SJCRH30 (cell line): ENCODE measurements around the gene MYOZ3. TPM values are rescaled to one million over a fixed set of nuclear protein-coding genes. Genes with fewer than 3 reads are reported as not detected.

Experiments
- DNase-seq, 2 experiments: peaks; one replicate each; pipeline ENCODE4 v3.0.0-alpha.2; 2015 to 2020
- H3K27ac ChIP-seq: fragments of 250-450 bp; sonication (Bioruptor Pico); 2 replicates; pipeline ENCODE4 v1.5.1; 2020; ENCODE audit warnings: mild to moderate bottlenecking, moderate library complexity
- H3K27me3 ChIP-seq: fragments of 250-450 bp; sonication (Bioruptor Pico); 2 replicates; pipeline ENCODE4 v1.5.1; 2020; ENCODE audit warnings: mild to moderate bottlenecking, moderate library complexity
- H3K36me3 ChIP-seq: fragments of 250-450 bp; sonication (Bioruptor Pico); 2 replicates; pipeline ENCODE4 v1.5.1; 2020; ENCODE audit warnings: mild to moderate bottlenecking, moderate library complexity
- H3K4me1 ChIP-seq: fragments of 250-450 bp; sonication (Bioruptor Pico); 2 replicates; pipeline ENCODE4 v1.5.1; 2020; ENCODE audit warnings: mild to moderate bottlenecking, moderate library complexity
- H3K4me3 ChIP-seq: fragments of 250-450 bp; sonication (Bioruptor Pico); 2 replicates; pipeline ENCODE4 v1.5.1; 2020; ENCODE audit warnings: mild to moderate bottlenecking, moderate library complexity
- H3K9me3 ChIP-seq: fragments of 250-450 bp; sonication (Bioruptor Pico); replicated peaks from 2 replicates; pipeline ENCODE4 v1.5.1; 2020; ENCODE audit warnings: mild to moderate bottlenecking, moderate library complexity
- total RNA-seq: library from RNA; depleted of rRNA; stranded (reverse); fragments of >200 nt; shearing (Covaris generic); gene quantifications from 2 replicates; pipeline ENCODE4 v1.2.3, GENCODE V29; 2014

The MYOZ3 gene
- total RNA-seq, 1 experiment from 2014 or later = 0.02 TPM

GRCh38 chr5:150636391-150637244, 24.4 kb upstream of the MYOZ3 start:
- DNase-seq = peak; percentile 55 to 64
- H3K4me3 ChIP-seq = no peak overlapping the region
- peaks cover 53% of the 10 kb centered on the region for H3K4me1 ChIP-seq
- H3K36me3 ChIP-seq = no peaks in the 10 kb centered on the region
- H3K27me3 ChIP-seq = no peaks in the 10 kb centered on the region
- peak overlapping the region; percentile 25; the same call in 1 of the 2 replicates for H3K27ac ChIP-seq
- H3K9me3 ChIP-seq = no peaks in the 10 kb centered on the region

GRCh38 chr5:150637245-150638052, 23.6 kb upstream of the MYOZ3 start:
- Histone ChIP-seq H3K4me3 (no peak overlapping the region), H3K36me3 (no peaks in the 10 kb centered on the region), H3K4me1 (peaks cover 58% of the 10 kb centered on the region), H3K27ac (peak overlapping the region; percentile 25), H3K27me3 (no peaks in the 10 kb centered on the region), H3K9me3 (no peaks in the 10 kb centered on the region)
- DNase-seq = peak; percentile 94 to 97

DNA sequence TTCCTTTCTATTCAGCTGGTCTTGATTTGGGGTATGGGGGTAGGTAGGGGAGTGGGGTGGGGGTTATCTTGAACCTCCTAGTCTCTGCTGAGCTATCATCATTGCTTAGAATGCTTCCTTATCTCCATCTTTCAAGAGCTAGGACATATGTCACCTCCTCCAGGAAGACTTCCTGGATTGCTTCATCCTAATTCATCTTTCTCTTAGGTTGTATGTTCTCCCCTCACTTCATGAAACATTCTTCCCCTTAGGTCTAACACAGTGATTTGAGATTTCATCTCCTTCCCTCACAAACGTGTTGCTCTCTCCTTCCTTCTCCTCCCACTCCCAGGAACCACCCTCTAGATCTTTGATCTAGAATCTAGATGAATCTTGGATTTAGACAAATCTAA, 23.0 kb upstream of the MYOZ3 start:
- H3K4me3 ChIP-seq = no peak overlapping the region
- H3K4me1 ChIP-seq = peaks cover 58% of the 10 kb centered on the region
- no peaks in the 10 kb centered on the region for H3K36me3 ChIP-seq
- DNase-seq = no peak
- H3K27me3 ChIP-seq = no peaks in the 10 kb centered on the region
- no peaks in the 10 kb centered on the region for H3K9me3 ChIP-seq
- peak overlapping the region; percentile 25 for H3K27ac ChIP-seq

DNA sequence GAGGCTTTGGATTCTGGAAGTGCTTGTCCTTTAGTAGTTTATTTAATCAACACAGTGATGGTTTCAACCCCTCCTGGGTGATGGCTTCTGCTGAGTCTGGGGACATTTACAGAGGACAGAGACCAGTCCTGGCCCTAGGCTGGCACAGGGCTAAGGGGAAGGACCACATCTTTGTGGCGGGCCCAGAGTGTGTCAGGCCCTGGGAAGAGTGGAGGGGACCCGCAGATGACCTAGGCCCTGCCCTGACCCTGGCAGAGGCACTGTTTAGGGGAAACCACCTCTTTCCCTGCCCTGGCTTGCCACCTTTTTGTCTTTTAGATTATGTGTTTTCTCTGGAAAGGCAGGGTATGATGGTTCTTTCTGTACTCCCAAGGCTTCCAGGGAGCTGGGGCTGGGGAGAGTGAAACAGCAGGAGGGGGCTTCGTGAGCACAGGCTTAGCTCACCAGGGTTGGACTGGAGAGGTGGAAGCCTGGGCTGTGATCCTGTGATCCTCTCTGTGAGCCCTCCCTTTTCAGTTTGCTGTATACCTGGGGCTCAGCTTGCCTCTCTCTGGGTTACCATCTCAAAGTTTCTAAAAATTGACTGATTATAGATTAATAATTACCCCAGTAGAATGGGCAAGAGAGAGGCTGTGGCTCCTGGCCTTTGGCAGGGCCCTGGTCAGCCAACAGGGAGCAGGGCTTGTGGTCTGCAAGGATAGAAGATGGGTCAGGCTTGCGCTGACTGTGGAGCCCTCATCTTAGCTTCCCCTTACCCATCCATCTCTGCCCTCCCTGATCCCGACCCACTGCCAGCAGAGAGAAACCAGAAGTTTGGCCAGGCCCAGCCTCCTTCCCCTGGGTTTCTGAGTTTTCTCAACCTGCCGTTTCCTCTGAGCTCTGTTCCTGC, 22.3 kb upstream of the MYOZ3 start:
- H3K36me3 ChIP-seq = no peaks in the 10 kb centered on the region
- H3K4me1 ChIP-seq = peaks cover 63% of the 10 kb centered on the region
- no peak overlapping the region for H3K4me3 ChIP-seq
- no peaks in the 10 kb centered on the region for H3K9me3 ChIP-seq
- H3K27ac ChIP-seq = peak overlapping the region; percentile 25; the same call in 1 of the 2 replicates
- DNase-seq = no peak
- no peaks in the 10 kb centered on the region for H3K27me3 ChIP-seq

GRCh38 chr5:150639377-150639692, 21.7 kb upstream of the MYOZ3 start:
- H3K27me3 ChIP-seq = no peaks in the 10 kb centered on the region
- DNase-seq = no peak
- H3K27ac ChIP-seq = no peak overlapping the region
- no peaks in the 10 kb centered on the region for H3K36me3 ChIP-seq
- H3K4me1 ChIP-seq = peaks cover 69% of the 10 kb centered on the region
- no peaks in the 10 kb centered on the region for H3K9me3 ChIP-seq
- no peak overlapping the region for H3K4me3 ChIP-seq

DNA sequence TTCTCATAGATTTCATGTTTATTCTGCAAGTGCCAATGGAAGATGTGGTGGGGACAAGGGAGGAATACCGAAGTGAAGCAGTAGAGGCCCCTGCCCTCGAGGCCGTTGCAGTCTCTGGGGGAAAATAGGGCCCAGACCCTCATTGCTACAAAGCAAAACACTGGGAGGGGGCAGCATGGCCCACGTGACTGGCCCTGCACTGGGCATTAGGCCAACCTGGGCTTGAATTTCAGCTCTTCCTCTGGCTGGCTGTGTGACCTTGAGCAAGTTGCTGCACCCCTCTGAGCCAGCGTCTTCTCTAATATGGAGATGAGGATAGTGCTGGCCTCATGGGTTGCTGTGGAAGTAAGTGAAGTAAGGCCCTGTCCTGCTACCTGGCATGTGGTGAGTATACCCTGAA, 21.3 kb upstream of the MYOZ3 start:
- no peaks in the 10 kb centered on the region for H3K9me3 ChIP-seq
- H3K36me3 ChIP-seq = no peaks in the 10 kb centered on the region
- H3K27me3 ChIP-seq = no peaks in the 10 kb centered on the region
- H3K4me3 ChIP-seq = peak overlapping the region; percentile 55; the same call in 1 of the 2 replicates
- peaks cover 73% of the 10 kb centered on the region for H3K4me1 ChIP-seq
- DNase-seq = no peak
- H3K27ac ChIP-seq = no peak overlapping the region

DNA sequence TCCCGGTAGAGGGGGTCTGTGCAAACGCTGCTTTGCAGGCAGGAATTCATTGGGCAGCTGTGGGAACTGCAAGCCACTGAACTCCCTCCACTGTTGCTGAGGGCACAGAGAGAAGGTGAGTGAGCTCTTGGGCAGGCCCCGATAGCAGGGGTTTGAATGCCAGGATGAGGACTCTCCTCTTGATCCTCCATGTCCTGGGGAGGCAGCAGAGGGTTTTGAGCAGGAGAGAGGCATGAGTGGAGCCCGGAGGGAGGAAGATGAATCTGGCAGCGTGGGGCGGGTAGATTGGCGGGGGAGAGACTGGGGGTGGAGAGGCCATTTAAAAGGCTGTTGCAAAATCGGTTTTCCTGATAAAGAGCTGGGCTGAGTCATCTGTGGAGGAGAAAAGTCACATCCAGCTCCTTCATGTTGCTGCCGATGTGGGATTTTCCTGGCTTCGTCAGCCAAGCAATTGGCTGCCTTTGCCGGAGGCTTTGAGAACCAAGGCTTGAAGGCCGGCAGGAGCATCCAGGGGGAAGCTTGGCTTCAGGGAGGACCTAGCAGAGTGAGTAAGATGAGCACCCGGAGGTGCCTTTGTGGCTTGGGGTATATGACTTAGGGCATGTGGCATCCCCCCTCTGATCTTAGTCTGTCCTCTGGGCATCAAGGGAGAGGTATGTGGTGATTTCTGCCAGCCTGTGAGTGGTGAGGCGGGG, 20.6 kb upstream of the MYOZ3 start, which contains the start of gene SYNPO:
TSS of gene SYNPO (plus strand) at position 350 of the 695 bp plus-strand sequence. CDS start 7,616 bp downstream, outside the sequence.
- peak within 1 kb of the TSS; percentile 55 for H3K4me3 ChIP-seq
- peaks cover 80% of the 10 kb centered on the region for H3K4me1 ChIP-seq
- DNase-seq = peak; percentile 61 to 64
- no peaks in the 10 kb centered on the region for H3K36me3 ChIP-seq
- no peaks in the 10 kb centered on the region for H3K9me3 ChIP-seq
- peak within 1 kb of the TSS; percentile 46 for H3K27ac ChIP-seq
- no peaks in the 10 kb centered on the region for H3K27me3 ChIP-seq

GRCh38 chr5:150641006-150641570, 20.0 kb upstream of the MYOZ3 start:
- H3K36me3 ChIP-seq = no peaks in the 10 kb centered on the region
- no peaks in the 10 kb centered on the region for H3K27me3 ChIP-seq
- peak overlapping the region; percentile 46 for H3K27ac ChIP-seq
- H3K9me3 ChIP-seq = no peaks in the 10 kb centered on the region
- no peak for DNase-seq
- peaks cover 84% of the 10 kb centered on the region for H3K4me1 ChIP-seq
- peak overlapping the region; percentile 55 for H3K4me3 ChIP-seq

GRCh38 chr5:150641824-150642566, 19.1 kb upstream of the MYOZ3 start:
- H3K4me1 ChIP-seq = peaks cover 76% of the 10 kb centered on the region
- H3K36me3 ChIP-seq = no peaks in the 10 kb centered on the region
- no peaks in the 10 kb centered on the region for H3K9me3 ChIP-seq
- H3K27ac ChIP-seq = peak overlapping the region; percentile 46
- H3K4me3 ChIP-seq = peak overlapping the region; percentile 55
- H3K27me3 ChIP-seq = no peaks in the 10 kb centered on the region
- no peak for DNase-seq

DNA sequence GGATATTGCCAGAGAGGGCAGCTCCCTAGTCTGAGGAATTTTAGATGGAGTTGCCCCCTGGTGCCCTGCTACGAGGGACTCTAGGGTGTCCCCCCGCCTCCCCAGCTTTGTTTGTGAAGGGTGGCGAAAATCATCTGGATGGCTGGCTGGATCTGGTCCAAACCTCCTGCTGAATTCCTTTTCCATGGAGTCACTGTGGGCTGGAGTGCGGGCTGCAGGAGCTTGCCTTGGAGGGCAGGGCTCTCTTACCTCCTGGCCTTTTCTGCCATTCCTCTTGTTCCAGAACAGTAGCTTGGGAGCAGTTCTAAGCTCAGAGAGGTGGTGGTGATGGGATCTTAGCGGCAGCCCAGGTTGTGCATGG, 18.5 kb upstream of the MYOZ3 start:
- Histone ChIP-seq H3K36me3 (no peaks in the 10 kb centered on the region), H3K9me3 (no peaks in the 10 kb centered on the region), H3K27ac (peak overlapping the region; percentile 46), H3K4me1 (peaks cover 75% of the 10 kb centered on the region), H3K27me3 (no peaks in the 10 kb centered on the region), H3K4me3 (peak overlapping the region; percentile 2; the same call in 1 of the 2 replicates)
- peak; percentile 90 to 92 for DNase-seq

DNA sequence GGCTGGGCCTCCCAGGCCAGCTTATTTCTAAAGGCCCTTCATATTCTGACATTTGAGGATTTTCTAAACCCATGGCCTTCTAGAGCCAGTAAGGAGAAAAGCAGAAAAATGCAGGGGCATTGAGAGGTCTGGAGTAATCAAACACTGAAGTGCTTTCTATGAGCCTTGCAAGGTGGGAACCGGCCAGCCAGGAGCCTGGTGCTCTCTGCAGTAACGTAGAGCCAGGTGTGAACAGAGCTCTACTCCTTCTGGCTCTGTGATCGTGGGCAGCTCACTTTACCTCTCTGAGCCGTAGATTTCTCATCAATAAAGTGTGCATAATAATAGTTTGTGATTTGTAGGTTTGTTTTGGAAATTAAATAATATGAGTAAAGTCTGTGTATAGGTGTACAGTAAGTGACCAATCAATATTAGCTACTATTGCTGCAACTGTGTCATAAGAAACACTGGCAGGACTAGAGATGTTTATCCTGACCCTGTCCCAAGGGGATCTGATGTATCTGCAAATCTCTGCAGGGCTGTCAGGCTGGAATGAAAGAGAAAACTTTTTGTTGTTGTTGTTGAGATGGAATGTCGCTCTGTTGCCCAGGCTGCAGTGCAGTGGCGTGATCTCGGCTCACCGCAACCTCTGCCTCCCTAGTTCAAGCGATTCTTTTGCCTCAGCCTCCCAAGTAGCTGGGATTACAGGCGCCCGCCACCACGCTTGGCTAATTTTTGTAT, 17.9 kb upstream of the MYOZ3 start:
- Histone ChIP-seq H3K36me3 (no peaks in the 10 kb centered on the region), H3K27ac (peak overlapping the region; percentile 46), H3K9me3 (no peaks in the 10 kb centered on the region), H3K27me3 (no peaks in the 10 kb centered on the region), H3K4me1 (peaks cover 80% of the 10 kb centered on the region), H3K4me3 (peak overlapping the region; percentile 2; the same call in 1 of the 2 replicates)
- DNase-seq = no peak

- peaks cover 4% of the 10 kb centered on the region; the same call in 1 of the 2 replicates for H3K36me3 ChIP-seq
- peaks cover 80% of the 10 kb centered on the region for H3K4me1 ChIP-seq
- H3K9me3 ChIP-seq = no peaks in the 10 kb centered on the region
- peak overlapping the region; percentile 8 for H3K27ac ChIP-seq
- no peak overlapping the region for H3K4me3 ChIP-seq
- no peaks in the 10 kb centered on the region for H3K27me3 ChIP-seq
- DNase-seq = no peak
Measured at GRCh38 chr5:150644058-150644457, 17.0 kb upstream of the MYOZ3 start.
